ENCODE data around the gene FCHSD2.

- TF ChIP-seq, protein P1, sequence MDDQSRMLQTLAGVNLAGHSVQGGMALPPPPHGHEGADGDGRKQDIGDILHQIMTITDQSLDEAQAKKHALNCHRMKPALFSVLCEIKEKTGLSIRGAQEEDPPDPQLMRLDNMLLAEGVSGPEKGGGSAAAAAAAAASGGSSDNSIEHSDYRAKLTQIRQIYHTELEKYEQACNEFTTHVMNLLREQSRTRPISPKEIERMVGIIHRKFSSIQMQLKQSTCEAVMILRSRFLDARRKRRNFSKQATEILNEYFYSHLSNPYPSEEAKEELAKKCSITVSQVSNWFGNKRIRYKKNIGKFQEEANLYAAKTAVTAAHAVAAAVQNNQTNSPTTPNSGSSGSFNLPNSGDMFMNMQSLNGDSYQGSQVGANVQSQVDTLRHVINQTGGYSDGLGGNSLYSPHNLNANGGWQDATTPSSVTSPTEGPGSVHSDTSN (CRISPR knock-in tag; IDR thresholded peaks at IDR 0.05), result no peak
- TF ChIP-seq, protein P2, sequence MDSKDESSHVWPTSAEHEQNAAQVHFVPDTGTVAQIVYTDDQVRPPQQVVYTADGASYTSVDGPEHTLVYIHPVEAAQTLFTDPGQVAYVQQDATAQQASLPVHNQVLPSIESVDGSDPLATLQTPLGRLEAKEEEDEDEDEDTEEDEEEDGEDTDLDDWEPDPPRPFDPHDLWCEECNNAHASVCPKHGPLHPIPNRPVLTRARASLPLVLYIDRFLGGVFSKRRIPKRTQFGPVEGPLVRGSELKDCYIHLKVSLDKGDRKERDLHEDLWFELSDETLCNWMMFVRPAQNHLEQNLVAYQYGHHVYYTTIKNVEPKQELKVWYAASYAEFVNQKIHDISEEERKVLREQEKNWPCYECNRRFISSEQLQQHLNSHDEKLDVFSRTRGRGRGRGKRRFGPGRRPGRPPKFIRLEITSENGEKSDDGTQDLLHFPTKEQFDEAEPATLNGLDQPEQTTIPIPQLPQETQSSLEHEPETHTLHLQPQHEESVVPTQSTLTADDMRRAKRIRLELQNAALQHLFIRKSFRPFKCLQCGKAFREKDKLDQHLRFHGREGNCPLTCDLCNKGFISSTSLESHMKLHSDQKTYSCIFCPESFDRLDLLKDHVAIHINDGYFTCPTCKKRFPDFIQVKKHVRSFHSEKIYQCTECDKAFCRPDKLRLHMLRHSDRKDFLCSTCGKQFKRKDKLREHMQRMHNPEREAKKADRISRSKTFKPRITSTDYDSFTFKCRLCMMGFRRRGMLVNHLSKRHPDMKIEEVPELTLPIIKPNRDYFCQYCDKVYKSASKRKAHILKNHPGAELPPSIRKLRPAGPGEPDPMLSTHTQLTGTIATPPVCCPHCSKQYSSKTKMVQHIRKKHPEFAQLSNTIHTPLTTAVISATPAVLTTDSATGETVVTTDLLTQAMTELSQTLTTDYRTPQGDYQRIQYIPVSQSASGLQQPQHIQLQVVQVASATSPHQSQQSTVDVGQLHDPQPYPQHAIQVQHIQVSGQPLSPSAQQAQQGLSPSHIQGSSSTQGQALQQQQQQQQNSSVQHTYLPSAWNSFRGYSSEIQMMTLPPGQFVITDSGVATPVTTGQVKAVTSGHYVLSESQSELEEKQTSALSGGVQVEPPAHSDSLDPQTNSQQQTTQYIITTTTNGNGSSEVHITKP (tag by site-specific recombination; IDR thresholded peaks at IDR 0.05), result no peak
- TF ChIP-seq SALL2 (tag by site-specific recombination; IDR thresholded peaks at IDR 0.05; ENCODE audit: borderline replicate concordance) (no peak), ZNF707 (tag by site-specific recombination; IDR thresholded peaks at IDR 0.05) (no peak), MEIS1 (CRISPR knock-in tag; IDR thresholded peaks at IDR 0.05; ENCODE audit: borderline replicate concordance) (no peak), CTCF (tag by site-specific recombination; IDR thresholded peaks at IDR 0.05) (no peak), ZSCAN5A (tag by site-specific recombination; IDR thresholded peaks at IDR 0.05) (no peak), PATZ1 (tag by site-specific recombination; IDR thresholded peaks at IDR 0.05) (no peak), ZNF341 (tag by site-specific recombination; IDR thresholded peaks at IDR 0.05; ENCODE audit: low read depth) (no peak)
- TF ChIP-seq, protein P3, sequence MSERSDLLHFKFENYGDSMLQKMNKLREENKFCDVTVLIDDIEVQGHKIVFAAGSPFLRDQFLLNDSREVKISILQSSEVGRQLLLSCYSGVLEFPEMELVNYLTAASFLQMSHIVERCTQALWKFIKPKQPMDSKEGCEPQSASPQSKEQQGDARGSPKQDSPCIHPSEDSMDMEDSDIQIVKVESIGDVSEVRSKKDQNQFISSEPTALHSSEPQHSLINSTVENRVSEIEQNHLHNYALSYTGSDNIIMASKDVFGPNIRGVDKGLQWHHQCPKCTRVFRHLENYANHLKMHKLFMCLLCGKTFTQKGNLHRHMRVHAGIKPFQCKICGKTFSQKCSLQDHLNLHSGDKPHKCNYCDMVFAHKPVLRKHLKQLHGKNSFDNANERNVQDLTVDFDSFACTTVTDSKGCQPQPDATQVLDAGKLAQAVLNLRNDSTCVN (tag by site-specific recombination; optimal IDR thresholded peaks at IDR 0.05), result no peak
Observed at GRCh38 chr11:72799441-72799840, 342.7 kb downstream of the FCHSD2 start.

All from HEK293 (cell line).